ENCODE results near the gene ZNF646. TPM values are rescaled to one million over a fixed set of nuclear protein-coding genes. Genes with fewer than 3 reads are reported as not detected.

The ZNF646 gene
- polyA plus RNA-seq, 1 donor from 2014 or later = 8.5 TPM

GRCh38 chr16:31042866-31043265 lies 31.4 kb upstream of the ZNF646 start:
- no peaks in the 10 kb centered on the region for H3K9me3 ChIP-seq (ENCODE audit: low read length)
- no peak overlapping the region for H2AFZ ChIP-seq (ENCODE audit: low read depth, low read length)
- H3F3A ChIP-seq (ENCODE audit: insufficient read depth, low read length, poor library complexity, severe bottlenecking) = no peaks in the 10 kb centered on the region
- no peak overlapping the region for H3K9ac ChIP-seq (ENCODE audit: low read length)
- H3K9me2 ChIP-seq (ENCODE audit: insufficient read depth, low read length) = no peaks in the 10 kb centered on the region
- no peaks in the 10 kb centered on the region for H3K27me3 ChIP-seq (ENCODE audit: insufficient read depth, low read depth, low read length)
- H3K4me3 ChIP-seq (ENCODE audit: low read length) = no peak overlapping the region
- no peak overlapping the region for H3K4me2 ChIP-seq (ENCODE audit: low read length)
- H3K27ac ChIP-seq (ENCODE audit: low read length) = no peak overlapping the region
- no peaks in the 10 kb centered on the region for H3K79me2 ChIP-seq (replicated peaks; ENCODE audit: insufficient read depth, low read length)
- TF ChIP-seq TAF1 (IDR thresholded peaks at IDR 0.05; ENCODE audit: low read depth) (no peak), POLR2AphosphoS5 (IDR thresholded peaks at IDR 0.05) (no peak)
- H4K20me1 ChIP-seq (ENCODE audit: insufficient read depth) = no peaks in the 10 kb centered on the region
- no peaks in the 10 kb centered on the region for H3K36me3 ChIP-seq (ENCODE audit: insufficient read depth, low read length)

DNA sequence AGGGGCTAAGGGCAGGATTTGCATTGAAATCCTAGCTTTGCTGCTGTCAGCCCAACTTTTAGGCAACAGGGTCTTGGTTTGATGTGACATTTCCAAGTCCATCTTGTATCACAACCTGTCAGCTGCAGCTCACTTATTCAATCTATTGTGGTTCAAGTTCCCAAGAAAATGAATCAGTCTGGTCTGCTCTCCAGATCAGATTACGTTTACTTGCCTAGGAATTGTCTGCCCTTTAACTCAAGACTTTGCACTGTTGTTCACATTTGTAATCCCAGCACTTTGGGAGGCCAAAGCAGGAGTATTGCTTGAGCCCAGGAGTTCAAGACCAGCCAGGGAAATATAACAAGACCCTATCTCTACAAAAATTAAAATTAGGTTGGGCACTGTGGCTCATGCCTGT lies 30.9 kb upstream of the ZNF646 start:
- Histone ChIP-seq H3K27me3 (ENCODE audit: insufficient read depth, low read depth, low read length) (no peaks in the 10 kb centered on the region), H3K4me3 (ENCODE audit: low read length) (no peak overlapping the region), H4K20me1 (ENCODE audit: insufficient read depth) (no peaks in the 10 kb centered on the region), H3K79me2 (replicated peaks; ENCODE audit: insufficient read depth, low read length) (no peaks in the 10 kb centered on the region), H3K9ac (ENCODE audit: low read length) (no peak overlapping the region), H2AFZ (ENCODE audit: low read depth, low read length) (no peak overlapping the region), H3F3A (ENCODE audit: insufficient read depth, low read length, poor library complexity, severe bottlenecking) (no peaks in the 10 kb centered on the region), H3K9me3 (ENCODE audit: low read length) (no peaks in the 10 kb centered on the region), H3K36me3 (ENCODE audit: insufficient read depth, low read length) (no peaks in the 10 kb centered on the region), H3K9me2 (ENCODE audit: insufficient read depth, low read length) (no peaks in the 10 kb centered on the region), H3K27ac (ENCODE audit: low read length) (no peak overlapping the region), H3K4me2 (ENCODE audit: low read length) (no peak overlapping the region)
- TF ChIP-seq POLR2AphosphoS5 (IDR thresholded peaks at IDR 0.05) (no peak), MXI1 (conservative IDR thresholded peaks at IDR 0.05; ENCODE audit: poor library complexity, severe bottlenecking) (no peak)
- TF ChIP-seq, protein P1, sequence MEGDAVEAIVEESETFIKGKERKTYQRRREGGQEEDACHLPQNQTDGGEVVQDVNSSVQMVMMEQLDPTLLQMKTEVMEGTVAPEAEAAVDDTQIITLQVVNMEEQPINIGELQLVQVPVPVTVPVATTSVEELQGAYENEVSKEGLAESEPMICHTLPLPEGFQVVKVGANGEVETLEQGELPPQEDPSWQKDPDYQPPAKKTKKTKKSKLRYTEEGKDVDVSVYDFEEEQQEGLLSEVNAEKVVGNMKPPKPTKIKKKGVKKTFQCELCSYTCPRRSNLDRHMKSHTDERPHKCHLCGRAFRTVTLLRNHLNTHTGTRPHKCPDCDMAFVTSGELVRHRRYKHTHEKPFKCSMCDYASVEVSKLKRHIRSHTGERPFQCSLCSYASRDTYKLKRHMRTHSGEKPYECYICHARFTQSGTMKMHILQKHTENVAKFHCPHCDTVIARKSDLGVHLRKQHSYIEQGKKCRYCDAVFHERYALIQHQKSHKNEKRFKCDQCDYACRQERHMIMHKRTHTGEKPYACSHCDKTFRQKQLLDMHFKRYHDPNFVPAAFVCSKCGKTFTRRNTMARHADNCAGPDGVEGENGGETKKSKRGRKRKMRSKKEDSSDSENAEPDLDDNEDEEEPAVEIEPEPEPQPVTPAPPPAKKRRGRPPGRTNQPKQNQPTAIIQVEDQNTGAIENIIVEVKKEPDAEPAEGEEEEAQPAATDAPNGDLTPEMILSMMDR (IDR thresholded peaks at IDR 0.05; ENCODE audit: poor library complexity, severe bottlenecking) = no peak

DNA sequence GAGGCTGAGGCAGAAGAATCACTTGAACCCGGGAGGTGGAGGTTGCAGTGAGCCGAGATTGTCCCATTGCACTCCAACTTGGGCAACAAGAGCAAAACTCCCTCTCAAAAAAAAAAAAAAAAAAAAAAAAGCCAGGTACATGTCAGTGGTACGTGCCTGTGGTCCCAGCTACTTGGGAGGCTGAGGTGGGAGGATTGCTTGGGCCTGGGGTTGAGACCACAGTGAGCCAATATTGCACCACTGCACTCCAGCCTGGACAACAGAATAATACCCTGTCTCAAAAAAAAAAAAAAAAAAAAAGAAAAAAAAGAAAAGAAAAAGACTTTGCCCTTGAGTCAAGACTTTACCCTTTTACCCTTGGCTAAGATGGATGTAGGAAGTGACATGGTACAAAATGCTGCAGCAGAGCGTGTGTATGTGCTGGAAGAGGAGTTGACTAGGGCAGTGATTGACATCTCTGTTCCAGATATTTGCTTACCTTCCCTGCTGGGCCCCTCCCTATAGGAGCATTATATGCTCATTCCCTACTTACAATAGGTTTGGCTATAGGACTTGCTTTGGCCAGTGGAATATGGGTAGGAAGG lies 30.2 kb upstream of the ZNF646 start:
- Histone ChIP-seq H3K4me2 (ENCODE audit: low read length) (no peak overlapping the region), H3K9me2 (ENCODE audit: insufficient read depth, low read length) (no peaks in the 10 kb centered on the region), H2AFZ (ENCODE audit: low read depth, low read length) (no peak overlapping the region), H3K27me3 (ENCODE audit: insufficient read depth, low read depth, low read length) (no peaks in the 10 kb centered on the region), H3K9ac (ENCODE audit: low read length) (no peak overlapping the region), H3K79me2 (replicated peaks; ENCODE audit: insufficient read depth, low read length) (no peaks in the 10 kb centered on the region), H3K27ac (ENCODE audit: low read length) (no peak overlapping the region), H3K4me3 (ENCODE audit: low read length) (no peak overlapping the region), H3K36me3 (ENCODE audit: insufficient read depth, low read length) (no peaks in the 10 kb centered on the region), H3K9me3 (ENCODE audit: low read length) (no peaks in the 10 kb centered on the region), H3F3A (ENCODE audit: insufficient read depth, low read length, poor library complexity, severe bottlenecking) (no peaks in the 10 kb centered on the region), H4K20me1 (ENCODE audit: insufficient read depth) (no peaks in the 10 kb centered on the region)
- TF ChIP-seq MXI1 (conservative IDR thresholded peaks at IDR 0.05; ENCODE audit: poor library complexity, severe bottlenecking) (no peak), POLR2AphosphoS5 (IDR thresholded peaks at IDR 0.05) (no peak), TAF1 (IDR thresholded peaks at IDR 0.05; ENCODE audit: low read depth) (no peak)

DNA sequence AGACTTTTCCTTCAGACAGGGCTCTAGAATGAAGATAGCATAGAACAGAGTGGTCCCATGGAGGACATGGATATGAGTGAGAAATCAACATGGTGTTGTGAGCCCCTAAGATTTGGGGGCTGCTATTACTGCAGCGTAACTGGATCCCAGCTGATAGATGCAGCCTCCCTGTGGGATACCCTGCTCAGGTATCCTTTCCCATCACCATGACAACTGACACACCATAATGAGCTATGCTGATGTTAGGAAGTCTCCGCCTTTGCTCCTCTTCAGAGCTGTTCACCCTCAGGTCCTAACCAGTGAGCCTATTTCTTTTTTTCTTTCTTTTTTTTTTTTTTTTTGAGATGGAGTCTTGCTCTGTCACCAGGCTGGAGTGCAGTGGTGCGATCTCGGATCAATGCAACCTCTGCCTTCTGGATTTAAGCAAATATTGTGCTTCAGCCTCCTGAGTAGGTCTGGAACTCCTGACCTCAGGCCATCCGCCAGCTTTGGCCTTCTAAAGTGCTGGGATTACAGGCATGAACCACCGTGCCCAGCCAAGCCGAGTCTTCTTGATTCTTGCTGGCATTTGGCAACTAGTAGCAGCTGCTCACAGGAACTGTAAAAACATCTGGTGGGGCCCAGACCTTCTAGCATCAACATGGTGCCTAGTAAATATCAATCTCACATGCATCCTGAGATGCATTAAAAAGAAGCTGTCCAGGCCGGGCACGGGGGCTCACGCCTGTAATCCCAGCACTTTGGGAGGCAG lies 23.8 kb upstream of the ZNF646 start:
- H3K27me3 ChIP-seq (ENCODE audit: insufficient read depth, low read depth, low read length) = no peaks in the 10 kb centered on the region
- no peaks in the 10 kb centered on the region for H3F3A ChIP-seq (ENCODE audit: insufficient read depth, low read length, poor library complexity, severe bottlenecking)
- no peaks in the 10 kb centered on the region for H4K20me1 ChIP-seq (ENCODE audit: insufficient read depth)
- no peak overlapping the region for H3K9ac ChIP-seq (ENCODE audit: low read length)
- peak overlapping the region; percentile 15 for H3K4me3 ChIP-seq (ENCODE audit: low read length)
- H3K4me2 ChIP-seq (ENCODE audit: low read length) = no peak overlapping the region
- H3K9me2 ChIP-seq (ENCODE audit: insufficient read depth, low read length) = no peaks in the 10 kb centered on the region
- no peak overlapping the region for H3K27ac ChIP-seq (ENCODE audit: low read length)
- H3K79me2 ChIP-seq (replicated peaks; ENCODE audit: insufficient read depth, low read length) = no peaks in the 10 kb centered on the region
- no peak overlapping the region for H2AFZ ChIP-seq (ENCODE audit: low read depth, low read length)
- no peaks in the 10 kb centered on the region for H3K36me3 ChIP-seq (ENCODE audit: insufficient read depth, low read length)
- no peaks in the 10 kb centered on the region for H3K9me3 ChIP-seq (ENCODE audit: low read length)
- TF ChIP-seq EZH2 (IDR thresholded peaks at IDR 0.05; ENCODE audit: borderline replicate concordance, insufficient read depth, low read length, poor library complexity, severe bottlenecking) = no peak
- no peak for TF ChIP-seq SMC3 (conservative IDR thresholded peaks at IDR 0.05; ENCODE audit: poor library complexity)
- TF ChIP-seq RAD21 (conservative IDR thresholded peaks at IDR 0.05) = no peak
- no peak for TF ChIP-seq MXI1 (conservative IDR thresholded peaks at IDR 0.05; ENCODE audit: poor library complexity, severe bottlenecking)
- TF ChIP-seq REST (IDR thresholded peaks at IDR 0.05; ENCODE audit: borderline replicate concordance) = no peak
- no peak for TF ChIP-seq POLR2AphosphoS5 (IDR thresholded peaks at IDR 0.05)
- no peak for TF ChIP-seq EP300 (conservative IDR thresholded peaks at IDR 0.05; ENCODE audit: poor library complexity, severe bottlenecking)
- no peak for TF ChIP-seq TAF1 (IDR thresholded peaks at IDR 0.05; ENCODE audit: low read depth)
